Urothelium cell line (cell line): Measurements from ENCODE around the gene ITSN1.

ENCODE experiments used
- DNase-seq: peaks from one replicate; pipeline ENCODE4 v3.0.0; 2011; ENCODE audit warnings: low spot score, mixed read lengths
- FAIRE-seq: peaks from 2 replicates; lab custom pipeline; 2011; peaks lifted over from hg19 to GRCh38; lab: Jason Lieb, UNC

The ITSN1 gene

GRCh38 chr21:33944185-33944763, 302.0 kb downstream of the ITSN1 start:
- FAIRE-seq (no peak), DNase-seq (no peak)

GRCh38 chr21:33945652-33946270, 303.5 kb downstream of the ITSN1 start:
- no peak for DNase-seq
- FAIRE-seq = no peak

- DNase-seq (peak; percentile 97), FAIRE-seq (no peak)
Measured at GRCh38 chr21:33947451-33948095, 305.3 kb downstream of the ITSN1 start.

GRCh38 chr21:33948096-33948950, 306.0 kb downstream of the ITSN1 start:
- DNase-seq (peak; percentile 84), FAIRE-seq (no peak)

- DNase-seq (no peak), FAIRE-seq (no peak)
Measured at GRCh38 chr21:33948951-33949444, 306.7 kb downstream of the ITSN1 start.
